Nucleus accumbens (tissue), 56 donors: ENCODE results near the gene AKNA.

ENCODE experiments used
- DNase-seq, 56 donors: peaks; one replicate each; lab custom pipeline; 2025; lab: John Stamatoyannopoulos, UW

The AKNA gene

DNA sequence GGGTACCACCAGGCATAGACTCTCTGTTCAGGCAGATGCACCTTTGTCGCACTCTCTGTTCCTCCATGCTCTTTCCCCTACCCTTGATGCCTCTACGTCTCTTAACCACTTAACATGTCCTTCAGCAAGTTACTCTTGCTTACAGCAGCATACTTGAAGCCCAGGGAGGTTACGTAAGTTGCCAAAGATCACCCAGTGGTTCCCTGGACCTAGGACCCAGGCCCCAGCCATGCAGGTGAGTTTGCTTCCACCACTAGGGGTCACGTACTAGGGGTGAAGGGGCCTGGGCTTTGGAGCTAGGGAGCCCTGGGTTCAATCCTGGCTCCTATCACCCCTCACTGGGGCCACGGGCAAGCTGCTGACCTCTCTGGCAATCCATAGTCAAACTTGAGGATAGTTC lies 8.9 kb downstream of the AKNA start:
- no peak for DNase-seq

DNA sequence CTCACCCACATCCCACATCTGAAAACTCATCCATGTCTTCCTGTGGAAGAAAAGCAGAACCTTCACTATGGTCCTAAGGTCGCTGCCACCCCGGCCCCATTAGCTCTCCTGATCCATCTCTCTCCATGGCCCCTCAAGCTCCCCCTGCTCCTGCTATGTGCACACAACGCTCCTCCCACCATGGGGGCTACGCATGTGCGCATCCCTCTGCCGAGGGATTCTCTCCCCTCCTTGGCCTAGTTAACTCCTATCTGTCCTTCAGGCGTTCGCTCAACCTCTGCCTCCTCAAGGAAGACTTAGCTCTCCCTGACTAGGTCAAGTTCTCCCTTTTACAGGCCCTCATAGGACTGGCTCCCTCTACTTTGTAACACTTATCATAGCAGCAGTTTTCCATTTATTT lies 9.8 kb downstream of the AKNA start:
- DNase-seq, result no peak

DNA sequence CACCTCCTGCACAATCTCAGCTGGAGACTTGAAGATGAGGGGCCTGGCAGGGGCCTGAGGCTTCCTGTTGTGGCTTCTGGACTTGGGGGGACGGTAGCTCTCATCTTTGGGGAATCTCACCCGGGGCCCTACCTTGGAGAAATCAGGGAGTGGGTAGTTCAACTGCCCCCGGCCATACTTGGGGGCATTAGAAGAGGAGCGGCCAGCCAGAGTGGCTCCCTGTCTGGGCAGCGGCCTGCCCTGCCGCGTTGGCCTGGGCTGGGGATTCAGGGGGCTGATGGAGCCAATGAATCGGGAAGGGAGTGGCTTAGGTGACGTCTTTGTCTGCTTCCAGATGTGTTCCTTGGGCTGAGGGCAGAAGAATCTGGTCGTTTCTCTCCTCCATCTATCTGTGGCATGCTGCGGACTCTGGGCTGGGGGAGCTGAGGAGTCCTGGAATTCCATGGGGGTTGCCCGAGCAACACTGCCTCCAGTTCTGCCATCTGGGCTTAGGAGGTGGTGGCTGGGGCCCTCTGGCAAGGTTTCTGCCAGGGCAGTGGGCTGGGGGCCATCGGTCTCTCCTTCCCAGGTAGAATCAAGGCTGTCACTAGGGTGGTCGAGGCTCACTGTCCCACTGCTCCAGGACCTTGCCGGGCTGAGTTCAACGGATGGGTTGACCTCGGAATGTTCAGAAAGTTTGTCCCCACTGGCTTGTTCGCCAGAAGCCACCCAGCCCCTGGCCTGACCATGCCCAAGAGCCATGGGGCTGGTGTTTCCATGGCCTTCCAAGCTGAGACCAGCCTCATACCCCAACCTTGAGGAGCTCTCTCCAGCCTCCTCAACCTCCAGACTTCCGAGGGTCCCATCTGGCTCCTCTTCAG lies 11.0 kb downstream of the AKNA start:
- no peak for DNase-seq

DNA sequence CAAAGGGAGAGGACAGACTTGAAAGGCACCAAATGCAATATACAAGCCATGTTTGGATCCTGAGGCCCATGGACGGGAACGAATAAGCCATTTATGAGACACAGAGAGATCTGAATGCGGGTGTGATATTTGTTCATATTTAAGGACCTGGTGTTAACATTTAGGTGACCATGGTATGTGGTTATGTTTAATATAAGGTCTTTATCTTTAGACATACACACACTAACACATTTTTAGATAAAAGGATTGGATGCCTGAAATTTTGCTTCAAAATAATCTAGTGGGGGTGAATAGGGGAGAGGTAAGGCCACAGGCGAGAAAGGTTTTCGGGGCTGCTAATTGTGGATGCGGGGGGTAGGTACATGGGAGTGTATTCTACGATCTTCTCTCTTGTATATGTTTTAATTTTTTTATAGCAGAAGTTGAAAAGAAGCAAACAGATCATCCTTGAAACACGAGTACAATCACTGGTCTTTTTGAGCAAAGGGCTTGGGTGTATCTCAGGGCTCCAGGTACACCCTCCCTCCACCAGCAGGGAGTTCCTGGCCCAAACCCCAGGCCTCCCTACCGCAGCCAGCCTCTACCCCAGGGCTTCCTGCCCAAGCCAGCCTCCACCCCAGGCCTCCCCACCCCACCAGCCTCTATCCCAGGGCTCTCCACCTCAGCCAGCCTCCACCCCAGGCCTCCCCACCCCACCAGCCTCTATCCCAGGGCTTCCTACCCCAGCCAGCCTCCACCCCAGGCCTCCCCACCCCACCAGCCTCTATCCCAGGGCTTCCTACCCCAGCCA lies 12.2 kb downstream of the AKNA start:
- no peak for DNase-seq

DNA sequence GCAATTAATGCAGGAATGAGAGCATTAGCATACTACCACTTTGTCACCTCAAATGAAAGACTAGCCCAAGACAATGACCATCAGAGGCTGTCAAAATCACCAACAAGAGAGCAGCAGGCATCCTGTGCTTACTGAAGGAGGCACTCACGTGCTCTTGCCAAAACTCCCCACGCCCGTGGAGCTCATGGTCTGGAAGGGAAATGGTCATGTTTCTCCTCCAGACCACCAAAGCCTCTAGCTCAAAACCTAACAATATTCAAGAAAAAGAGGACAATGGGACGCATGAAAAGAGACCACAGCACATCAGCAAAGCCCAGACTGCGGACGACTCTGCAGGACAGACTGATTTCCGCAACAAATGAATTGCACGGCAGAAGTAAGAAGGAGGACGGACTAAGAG lies 12.8 kb downstream of the AKNA start:
- DNase-seq, result no peak

DNA sequence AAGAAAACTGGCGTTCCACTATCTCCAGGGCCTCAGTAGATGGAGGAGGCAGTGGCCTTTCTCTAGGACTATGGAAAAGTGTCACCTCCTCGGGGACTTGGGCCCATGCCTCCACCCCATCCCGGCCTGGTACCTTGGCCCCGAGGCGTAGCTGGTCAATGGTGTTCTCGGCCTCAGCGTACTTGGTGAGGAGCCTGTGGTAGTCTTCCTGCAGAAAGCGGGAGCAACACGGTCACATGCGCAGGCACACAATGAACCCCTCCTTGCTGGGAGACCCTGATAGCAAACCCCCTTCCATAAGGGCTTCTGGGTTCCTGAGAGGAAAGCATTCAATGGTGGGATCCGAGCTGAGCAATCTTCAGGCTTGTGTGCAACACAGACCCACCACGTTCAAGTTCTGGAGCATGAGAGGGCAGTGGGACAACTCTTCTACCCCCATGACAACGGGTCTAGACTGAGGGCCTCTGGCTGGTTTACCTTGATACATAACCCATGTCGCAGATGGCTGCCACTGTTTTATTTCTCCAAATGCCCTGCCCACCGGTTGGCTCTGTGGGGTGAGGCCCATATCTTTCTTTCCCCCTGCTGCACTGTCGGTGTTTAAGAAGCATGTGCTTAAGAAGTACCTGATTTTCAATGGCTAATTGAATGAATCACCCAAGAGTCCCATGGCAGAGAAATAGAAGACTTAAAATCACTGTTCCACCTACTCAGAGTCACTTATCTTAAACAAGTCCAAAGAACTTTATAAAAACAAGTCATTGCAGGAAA lies 13.6 kb downstream of the AKNA start:
- DNase-seq, result no peak

DNA sequence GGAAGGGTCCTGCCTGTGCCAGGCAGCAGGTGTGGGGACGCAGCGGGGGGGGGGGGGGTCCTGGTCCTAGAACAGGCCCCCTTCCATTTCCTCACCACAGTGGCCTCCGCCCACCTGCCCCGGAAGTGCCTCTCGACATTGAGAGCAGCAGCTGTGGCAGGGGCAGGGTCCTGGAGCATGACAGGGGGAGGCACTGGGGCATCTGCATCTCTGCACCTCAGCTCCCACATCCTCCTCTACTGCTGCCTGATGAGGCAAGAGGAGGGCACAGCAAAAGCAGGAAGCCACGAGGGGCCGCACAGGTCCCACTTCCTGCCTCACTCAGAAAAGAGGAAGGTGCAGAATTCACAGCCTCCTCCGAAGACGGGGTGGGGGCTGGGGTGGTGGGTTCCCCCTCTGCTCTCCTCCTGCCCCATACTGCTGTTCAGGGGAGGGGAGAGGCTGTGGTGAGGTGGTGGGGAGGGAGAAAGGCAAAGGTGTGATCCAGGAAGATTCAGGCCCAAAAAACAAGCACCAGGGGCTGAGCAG lies 14.8 kb downstream of the AKNA start:
- peak in 22 of 56 donors; percentile 10 to 56 (median 27) for DNase-seq

DNA sequence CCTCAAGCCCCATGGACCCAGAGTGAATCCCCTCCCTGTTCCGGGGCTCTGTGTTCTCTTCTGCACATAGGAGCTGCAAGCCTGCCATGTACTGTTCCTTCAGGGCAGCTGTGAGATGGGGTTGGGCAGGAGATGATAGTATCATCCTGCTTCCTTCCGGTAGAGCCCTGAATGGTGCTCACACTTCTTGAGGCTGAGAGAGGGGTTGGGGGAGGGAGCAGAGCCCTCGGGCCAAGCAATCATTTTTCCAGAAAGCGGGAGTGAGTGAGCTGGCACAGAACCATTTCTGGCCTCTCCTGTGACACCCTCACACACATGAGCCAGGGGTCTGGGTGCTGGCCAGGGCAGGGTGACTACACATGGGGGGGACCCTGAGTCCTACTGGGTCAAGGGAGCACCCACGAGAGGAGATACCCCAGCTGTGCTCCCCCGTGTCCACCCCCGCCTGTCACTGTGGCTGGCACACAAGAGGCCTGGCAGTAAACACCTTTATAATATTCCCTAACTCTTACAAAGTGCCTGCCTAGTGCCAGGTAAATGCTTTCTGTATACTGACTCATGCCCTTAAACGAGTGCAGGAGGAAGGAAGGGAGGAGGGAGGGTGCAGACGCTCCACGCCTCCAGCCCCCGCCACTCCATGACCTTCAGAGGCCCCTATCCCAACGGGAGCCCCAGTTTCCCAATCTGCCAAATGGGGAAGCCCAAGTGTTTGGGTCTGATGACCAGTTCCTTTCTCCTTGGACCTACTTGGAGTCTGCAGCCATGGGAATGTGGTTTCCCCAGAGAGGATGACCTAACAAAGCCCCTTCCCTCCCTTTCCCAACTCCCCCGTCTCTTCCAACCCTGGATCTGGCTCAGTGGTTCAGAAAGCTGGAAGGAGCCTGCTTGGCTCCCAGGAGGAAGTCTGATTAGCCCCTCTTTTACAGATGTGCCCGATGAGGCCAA lies 15.5 kb downstream of the AKNA start:
- DNase-seq, result peak in 8 of 56 donors; percentile 17 to 48 (median 28)

DNA sequence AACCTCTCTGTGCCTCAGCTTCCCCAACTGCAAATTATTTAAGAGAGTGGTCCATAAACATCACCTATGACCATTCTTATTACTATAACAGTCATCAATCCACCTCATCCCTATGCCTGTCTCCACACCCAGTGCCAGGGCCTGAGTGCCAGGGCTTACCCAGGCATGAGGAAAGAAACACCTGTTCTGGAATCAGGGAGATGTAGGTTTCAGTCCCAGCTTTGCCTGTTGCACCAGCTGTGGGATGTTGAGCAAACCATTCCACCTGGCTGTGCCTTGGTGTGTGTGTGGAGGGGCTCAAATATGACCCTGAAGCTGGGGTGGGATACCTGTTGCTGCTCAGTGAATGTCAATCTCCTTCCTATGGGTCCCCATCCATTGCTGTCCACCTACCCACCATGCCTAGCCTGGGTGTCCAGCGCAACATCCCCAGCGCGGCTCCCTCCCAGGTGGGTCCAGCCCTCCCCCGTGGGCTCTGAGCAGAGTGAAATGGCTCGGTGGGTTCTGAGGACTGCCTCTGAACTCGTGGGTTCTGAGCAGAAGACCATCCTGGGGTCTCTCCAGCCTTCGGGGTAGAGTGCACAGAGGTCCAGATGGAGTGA lies 16.3 kb downstream of the AKNA start:
- peak in 2 of 56 donors; percentile 46 for DNase-seq

DNA sequence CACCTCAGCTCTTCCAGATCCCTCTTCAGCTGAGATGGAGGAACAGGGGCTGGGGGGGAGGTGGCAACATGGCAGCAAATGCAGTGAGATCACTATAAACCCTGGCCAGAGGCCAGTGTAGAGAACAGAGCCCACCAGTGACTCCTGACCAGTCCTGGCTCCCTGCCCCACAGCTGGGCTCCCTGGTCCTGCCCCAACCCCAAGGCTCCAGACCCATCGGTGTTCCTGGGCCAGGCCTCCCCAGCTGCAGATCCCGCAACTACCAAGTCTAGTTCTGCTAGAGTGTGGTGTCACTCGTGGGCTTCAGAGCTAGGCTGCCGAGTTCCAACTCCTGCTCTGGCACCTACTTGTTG lies 16.8 kb downstream of the AKNA start:
- DNase-seq, result peak in 54 of 56 donors; percentile 32 to 94 (median 83)

DNA sequence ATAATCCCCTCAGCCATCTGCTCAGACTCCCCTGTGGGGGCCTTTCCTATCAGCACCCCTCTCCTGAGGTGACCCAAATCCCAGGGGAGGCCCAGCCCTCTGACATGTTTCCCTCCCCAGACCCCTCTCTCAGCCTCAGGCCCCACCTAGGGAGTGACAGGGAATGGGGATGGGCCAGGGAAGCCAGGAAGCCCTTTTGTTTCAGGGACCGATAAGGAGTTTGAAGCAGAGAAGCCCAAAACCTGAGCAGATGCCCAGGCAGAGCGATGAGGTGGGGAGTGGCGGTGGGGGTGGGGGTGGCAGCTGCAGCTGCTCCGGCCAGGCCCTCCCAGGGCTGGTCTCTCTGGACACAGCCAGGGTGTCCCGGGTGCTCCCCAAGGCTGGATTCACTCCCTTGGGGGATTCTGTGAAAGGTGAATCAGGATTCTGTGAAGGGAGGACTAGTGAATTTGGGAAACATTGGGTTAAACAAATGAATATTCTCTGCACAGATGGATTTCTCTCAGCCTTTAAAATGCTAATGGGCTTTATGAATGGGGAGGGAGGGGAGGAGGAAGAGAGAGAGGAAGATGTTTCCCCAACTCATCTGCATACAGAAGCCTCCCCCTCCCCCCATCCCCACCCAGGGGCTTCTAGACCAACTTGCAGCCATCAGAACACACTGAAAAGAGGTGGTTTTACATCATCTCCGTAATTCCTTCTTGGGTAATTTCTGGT lies 17.4 kb downstream of the AKNA start:
- peak in 33 of 56 donors; percentile 14 to 81 (median 44) for DNase-seq

DNA sequence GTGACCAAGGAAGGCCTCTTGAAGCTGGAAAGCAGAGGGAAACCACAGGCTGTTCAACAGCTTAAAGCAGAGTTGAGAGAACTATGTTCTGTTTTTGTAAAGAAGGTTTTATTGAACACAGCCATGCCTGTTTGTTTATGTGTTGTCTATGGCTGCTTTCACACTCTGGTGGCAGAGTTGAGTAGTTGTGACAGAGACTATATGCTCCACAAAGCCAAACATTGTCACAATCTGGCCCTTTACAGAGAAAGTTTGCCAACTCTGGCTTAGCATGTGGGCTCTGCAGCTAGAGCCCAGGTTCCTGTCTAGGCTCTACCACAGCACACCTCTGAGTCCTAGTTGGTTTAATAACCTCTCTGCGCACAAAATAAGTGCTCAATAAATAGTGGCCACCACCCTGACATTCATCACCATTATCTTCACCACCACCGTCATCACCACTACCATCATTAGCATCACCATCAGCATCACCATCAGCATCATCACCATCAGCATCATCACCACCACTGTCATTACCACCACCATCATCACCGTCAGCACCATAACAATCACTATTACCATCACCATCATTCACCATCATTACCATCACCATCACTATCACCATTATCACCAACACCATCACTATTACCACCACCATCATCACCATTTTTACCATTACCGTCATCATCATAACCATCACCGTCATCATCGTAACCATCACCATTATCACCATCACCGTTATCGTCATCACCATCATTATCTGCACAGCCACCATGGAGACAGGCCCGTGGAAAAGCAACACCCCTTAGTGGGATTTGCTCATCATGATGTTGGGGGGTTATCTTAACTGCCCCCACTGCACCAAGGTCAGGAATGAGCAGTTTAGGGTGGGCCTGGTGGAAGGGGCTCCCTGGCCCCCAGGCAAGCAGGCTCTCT lies 18.3 kb downstream of the AKNA start:
- no peak for DNase-seq

DNA sequence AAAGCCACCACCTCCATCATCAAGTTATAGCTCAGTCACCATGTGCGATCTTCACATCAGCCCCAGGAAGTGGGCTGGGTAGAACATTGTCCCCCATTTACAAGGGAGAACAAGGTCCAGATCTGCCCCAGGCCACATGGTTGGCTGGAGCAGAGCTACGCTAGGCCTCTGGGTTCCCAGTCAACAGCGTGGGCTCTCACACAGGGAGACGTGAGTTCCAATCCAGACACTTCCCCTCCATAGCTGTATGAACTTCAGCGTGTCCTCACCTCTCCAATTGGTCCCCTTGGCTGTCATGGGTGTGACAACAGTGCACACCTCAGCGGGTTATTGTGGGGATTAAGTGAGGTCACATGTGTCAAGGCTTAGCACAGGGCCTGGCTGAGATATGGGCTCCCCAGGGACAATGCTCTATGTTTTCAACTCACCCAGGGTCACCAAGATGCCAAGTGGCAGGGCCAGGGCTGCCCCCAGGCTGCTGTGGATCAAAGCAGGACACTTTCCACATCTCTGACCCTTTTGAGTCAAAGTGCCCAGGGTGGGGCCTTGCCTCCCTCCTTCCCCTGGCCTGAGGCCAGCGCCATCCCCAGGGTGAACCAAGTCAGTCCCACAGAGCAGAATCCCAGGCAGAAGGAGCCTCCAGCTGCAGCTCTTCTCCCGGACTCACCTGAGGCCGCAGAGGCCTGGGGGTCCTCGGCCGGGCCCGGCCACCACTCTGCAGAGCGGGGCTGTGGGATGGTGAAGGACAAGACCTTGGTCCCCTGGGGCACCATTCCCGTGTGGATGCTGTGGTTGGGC lies 19.8 kb downstream of the AKNA start:
- no peak for DNase-seq

DNA sequence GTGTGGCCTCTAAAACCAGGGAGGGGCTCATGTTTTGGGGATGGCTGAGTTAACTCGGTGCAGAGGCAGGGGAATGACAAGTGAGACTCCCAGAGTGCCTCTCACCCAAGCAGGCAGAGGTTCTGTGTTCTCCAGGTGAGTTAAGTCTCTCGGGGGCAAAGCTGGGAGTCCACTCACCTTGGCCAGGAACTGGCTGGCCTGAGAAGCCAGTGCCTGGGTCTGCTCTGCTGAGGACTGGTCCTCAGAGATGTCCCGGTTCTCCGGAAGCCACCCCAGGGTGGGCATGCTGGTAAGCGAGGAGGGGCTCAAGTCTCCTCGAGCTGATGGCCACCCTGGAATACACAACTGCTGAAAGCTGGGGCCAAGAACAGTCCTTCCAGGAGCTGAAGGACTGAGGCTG lies 20.4 kb downstream of the AKNA start:
- no peak for DNase-seq

DNA sequence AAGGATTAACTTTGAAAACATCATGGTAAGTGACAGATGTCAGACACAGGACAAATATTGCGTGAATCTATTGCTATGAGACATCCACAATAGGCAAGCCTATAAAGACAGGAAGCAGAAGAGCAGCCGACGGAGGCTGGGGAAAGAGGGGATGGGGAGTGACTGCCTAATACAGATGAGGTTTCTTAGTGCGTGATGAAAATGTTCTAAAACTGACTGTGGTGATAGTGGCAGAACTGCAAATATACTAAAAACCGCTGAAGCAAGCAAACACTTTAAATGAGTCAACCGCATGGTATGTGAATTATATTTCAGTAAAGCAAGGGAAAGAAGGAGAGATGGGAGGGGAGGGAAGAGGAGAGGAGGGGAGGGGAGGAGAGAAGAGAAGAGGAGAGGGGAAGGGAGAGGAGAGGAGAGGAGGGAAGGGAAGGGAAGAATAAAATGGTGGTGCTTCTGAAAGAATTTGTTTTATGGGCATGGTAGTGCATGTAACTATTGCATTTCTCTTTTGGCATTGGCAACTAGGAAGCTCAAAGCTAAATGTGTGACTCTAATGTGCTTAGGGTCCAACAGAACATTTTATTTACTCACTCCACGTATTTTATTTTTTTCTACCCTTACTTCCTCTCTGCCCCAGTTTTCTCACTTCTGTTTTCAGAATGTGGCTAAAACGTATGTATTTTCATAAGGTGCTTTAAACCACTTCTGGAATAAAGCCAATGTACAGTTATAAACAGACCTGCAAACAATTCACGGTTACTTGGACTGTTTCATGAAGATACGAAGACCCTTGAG lies 21.3 kb downstream of the AKNA start:
- DNase-seq, result no peak

DNA sequence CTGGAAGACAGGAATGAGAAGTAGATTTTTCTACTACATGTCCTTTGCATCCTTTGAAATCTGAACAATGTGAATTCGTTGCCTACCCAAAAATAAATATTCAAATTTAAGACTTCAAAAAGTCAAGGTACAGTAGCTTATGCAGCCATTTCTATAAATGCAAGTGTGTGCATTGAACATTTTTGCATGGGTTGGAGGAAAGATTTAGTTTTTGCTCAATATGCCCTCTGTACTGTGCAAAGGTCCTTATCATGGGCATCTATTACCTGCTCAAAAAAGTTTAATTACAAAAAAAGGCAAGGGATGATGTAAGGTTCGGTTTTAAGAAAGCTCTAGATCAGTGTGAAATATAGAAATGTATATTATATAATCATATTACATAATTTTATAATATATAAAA lies 22.6 kb downstream of the AKNA start:
- DNase-seq, result no peak
